Astrocyte (in vitro differentiated cells and primary cell): ENCODE results near the gene USP50.

Experiments
- EZH2 ChIP-seq: IDR thresholded peaks from 2 replicates; pipeline ENCODE4 v1.6.1; 2012; ENCODE audit warnings: mild to moderate bottlenecking, low read length, inconsistent platforms; ENCODE audit not compliant: insufficient read depth
- TF ChIP-seq, protein P1 (sequence below): IDR thresholded peaks from 2 replicates; pipeline ENCODE4 v1.5.1; 2011; ENCODE audit warnings: low read depth, mild to moderate bottlenecking, inconsistent platforms, low read length, moderate library complexity; ENCODE audit not compliant: insufficient read depth

GRCh38 chr15:50501815-50502214, 44.7 kb downstream of the USP50 start:
- TF ChIP-seq, protein P1, sequence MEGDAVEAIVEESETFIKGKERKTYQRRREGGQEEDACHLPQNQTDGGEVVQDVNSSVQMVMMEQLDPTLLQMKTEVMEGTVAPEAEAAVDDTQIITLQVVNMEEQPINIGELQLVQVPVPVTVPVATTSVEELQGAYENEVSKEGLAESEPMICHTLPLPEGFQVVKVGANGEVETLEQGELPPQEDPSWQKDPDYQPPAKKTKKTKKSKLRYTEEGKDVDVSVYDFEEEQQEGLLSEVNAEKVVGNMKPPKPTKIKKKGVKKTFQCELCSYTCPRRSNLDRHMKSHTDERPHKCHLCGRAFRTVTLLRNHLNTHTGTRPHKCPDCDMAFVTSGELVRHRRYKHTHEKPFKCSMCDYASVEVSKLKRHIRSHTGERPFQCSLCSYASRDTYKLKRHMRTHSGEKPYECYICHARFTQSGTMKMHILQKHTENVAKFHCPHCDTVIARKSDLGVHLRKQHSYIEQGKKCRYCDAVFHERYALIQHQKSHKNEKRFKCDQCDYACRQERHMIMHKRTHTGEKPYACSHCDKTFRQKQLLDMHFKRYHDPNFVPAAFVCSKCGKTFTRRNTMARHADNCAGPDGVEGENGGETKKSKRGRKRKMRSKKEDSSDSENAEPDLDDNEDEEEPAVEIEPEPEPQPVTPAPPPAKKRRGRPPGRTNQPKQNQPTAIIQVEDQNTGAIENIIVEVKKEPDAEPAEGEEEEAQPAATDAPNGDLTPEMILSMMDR: no peak
- no peak for TF ChIP-seq EZH2
